Activated CD4-positive, alpha-beta memory T cell treated with anti-CD3 and anti-CD28 coated beads for 36 hours (primary cell): Measurements from ENCODE around the gene LRRC10B. TPM values are rescaled to one million over a fixed set of nuclear protein-coding genes. Genes with fewer than 3 reads are reported as not detected.

Experiments
- CTCF ChIA-PET: fragments of 350-600 bp; sonication (Branson Sonifier 250); formaldehyde crosslinking; loops from one replicate; lab custom pipeline; 2021; ENCODE audit warnings: antibody characterized with exemption, inconsistent platforms; lab: Charles Lee
- POLR2A ChIA-PET: fragments of 350-600 bp; sonication (Branson Sonifier 250); formaldehyde crosslinking; loops from one replicate; lab custom pipeline; 2021; ENCODE audit warnings: antibody characterized with exemption; lab: Charles Lee
- DNase-seq: peaks from one replicate; pipeline ENCODE4 v3.0.0-alpha.2; 2020
- H3K27ac Mint-ChIP-seq: one replicate; pipeline ENCODE4 v1.8.0; 2021; ENCODE audit warnings: mixed read lengths
- H3K27me3 Mint-ChIP-seq: one replicate; pipeline ENCODE4 v1.8.0; 2021; ENCODE audit warnings: mixed read lengths
- H3K36me3 Mint-ChIP-seq: one replicate; pipeline ENCODE4 v1.8.0; 2021; ENCODE audit warnings: mixed read lengths
- H3K4me1 Mint-ChIP-seq: one replicate; pipeline ENCODE4 v1.8.0; 2021; ENCODE audit warnings: low read depth, mixed read lengths
- H3K4me3 Mint-ChIP-seq: one replicate; pipeline ENCODE4 v1.8.0; 2021; ENCODE audit warnings: mild to moderate bottlenecking, mixed read lengths
- H3K9me3 Mint-ChIP-seq: one replicate; pipeline ENCODE4 v1.8.0; 2021; ENCODE audit warnings: mixed read lengths
- intact Hi-C: fragments of 100-400 bp; cut with micrococcal nuclease; formaldehyde crosslinking; loops from one replicate; pipeline ENCODE4 v1.15.1; 2023
- total RNA-seq, 2 experiments: library from RNA; stranded (reverse); gene quantifications; one replicate each; pipeline ENCODE4 v1.2.3, GENCODE V29; 2021

The LRRC10B gene
- total RNA-seq, 2 experiments from 2014 or later: not detected

- Mint-ChIP-seq H3K9me3 (no peaks in the 10 kb centered on the region), H3K4me1 (no peaks in the 10 kb centered on the region), H3K27ac (no peak overlapping the region), H3K4me3 (no peak overlapping the region), H3K36me3 (no peaks in the 10 kb centered on the region), H3K27me3 (peaks cover 13% of the 10 kb centered on the region)
- intact Hi-C loops: no loop called here
- DNase-seq: no peak
- ChIA-PET CTCF (no interaction called here), POLR2A (no interaction called here)
Observed at GRCh38 chr11:61535998-61536675, 27.6 kb downstream of the LRRC10B start.

- Mint-ChIP-seq H3K36me3 (no peaks in the 10 kb centered on the region), H3K4me3 (no peak overlapping the region), H3K9me3 (no peaks in the 10 kb centered on the region), H3K4me1 (no peaks in the 10 kb centered on the region), H3K27me3 (peaks cover 14% of the 10 kb centered on the region), H3K27ac (no peak overlapping the region)
- ChIA-PET POLR2A (no interaction called here), CTCF (no interaction called here)
- intact Hi-C loops: no loop called here
- no peak for DNase-seq
Observed at GRCh38 chr11:61536676-61537270, 28.2 kb downstream of the LRRC10B start.

GRCh38 chr11:61537326-61537725, 28.8 kb downstream of the LRRC10B start:
- no peak overlapping the region for H3K4me3 Mint-ChIP-seq
- H3K36me3 Mint-ChIP-seq: no peaks in the 10 kb centered on the region
- peaks cover 16% of the 10 kb centered on the region for H3K27me3 Mint-ChIP-seq
- no peak for DNase-seq
- no peaks in the 10 kb centered on the region for H3K9me3 Mint-ChIP-seq
- CTCF ChIA-PET: no interaction called here
- H3K27ac Mint-ChIP-seq: no peak overlapping the region
- POLR2A ChIA-PET: no interaction called here
- no peaks in the 10 kb centered on the region for H3K4me1 Mint-ChIP-seq
- intact Hi-C loops: no loop called here

- Mint-ChIP-seq H3K27ac (no peak overlapping the region), H3K4me3 (no peak overlapping the region), H3K36me3 (no peaks in the 10 kb centered on the region), H3K9me3 (no peaks in the 10 kb centered on the region), H3K4me1 (no peaks in the 10 kb centered on the region), H3K27me3 (peaks cover 14% of the 10 kb centered on the region)
- no peak for DNase-seq
- POLR2A ChIA-PET: no interaction called here
- intact Hi-C loops: no loop called here
- CTCF ChIA-PET: no interaction called here
Observed at GRCh38 chr11:61538636-61538961, 30.1 kb downstream of the LRRC10B start.

GRCh38 chr11:61539006-61539405, 30.5 kb downstream of the LRRC10B start:
- POLR2A ChIA-PET: no interaction called here
- H3K4me3 Mint-ChIP-seq: no peak overlapping the region
- H3K4me1 Mint-ChIP-seq: no peaks in the 10 kb centered on the region
- H3K36me3 Mint-ChIP-seq: no peaks in the 10 kb centered on the region
- intact Hi-C loops: no loop called here
- CTCF ChIA-PET: interaction anchor here (1.0 kb wide), 1 partner anchor 18 kb away, joined by 3 read pairs; no protein-coding TSS in a partner anchor
- H3K27me3 Mint-ChIP-seq: peaks cover 13% of the 10 kb centered on the region
- H3K9me3 Mint-ChIP-seq: no peaks in the 10 kb centered on the region
- no peak for DNase-seq
- no peak overlapping the region for H3K27ac Mint-ChIP-seq

GRCh38 chr11:61539831-61540357, 31.3 kb downstream of the LRRC10B start:
- H3K9me3 Mint-ChIP-seq: no peaks in the 10 kb centered on the region
- peaks cover 14% of the 10 kb centered on the region for H3K27me3 Mint-ChIP-seq
- no peaks in the 10 kb centered on the region for H3K36me3 Mint-ChIP-seq
- no peaks in the 10 kb centered on the region for H3K4me1 Mint-ChIP-seq
- H3K4me3 Mint-ChIP-seq: no peak overlapping the region
- H3K27ac Mint-ChIP-seq: no peak overlapping the region
- CTCF ChIA-PET: interaction anchor here (1.0 kb wide), 1 partner anchor 19 kb away, joined by 3 read pairs; no protein-coding TSS in a partner anchor
- no peak for DNase-seq
- intact Hi-C loops: no loop called here
- POLR2A ChIA-PET: interaction anchor here (0.6 kb wide), 1 partner anchor 94 kb away, joined by 4 read pairs; no protein-coding TSS in a partner anchor

- H3K4me3 Mint-ChIP-seq: no peak overlapping the region
- H3K9me3 Mint-ChIP-seq: no peaks in the 10 kb centered on the region
- H3K36me3 Mint-ChIP-seq: no peaks in the 10 kb centered on the region
- DNase-seq: no peak
- H3K27ac Mint-ChIP-seq: no peak overlapping the region
- intact Hi-C loops: no loop called here
- CTCF ChIA-PET: interaction anchor here (0.7 to 3.0 kb wide), 2 partner anchors 9 to 24 kb away, joined by 3 to 11 read pairs; no protein-coding TSS in a partner anchor
- peaks cover 16% of the 10 kb centered on the region for H3K27me3 Mint-ChIP-seq
- POLR2A ChIA-PET: no interaction called here
- peaks cover 1% of the 10 kb centered on the region for H3K4me1 Mint-ChIP-seq
Observed at GRCh38 chr11:61540528-61540927, 32.0 kb downstream of the LRRC10B start.

- H3K27me3 Mint-ChIP-seq: peaks cover 19% of the 10 kb centered on the region
- POLR2A ChIA-PET: no interaction called here
- H3K4me3 Mint-ChIP-seq: no peak overlapping the region
- H3K4me1 Mint-ChIP-seq: peaks cover 3% of the 10 kb centered on the region
- H3K9me3 Mint-ChIP-seq: no peaks in the 10 kb centered on the region
- DNase-seq: no peak
- intact Hi-C loops: no loop called here
- no peaks in the 10 kb centered on the region for H3K36me3 Mint-ChIP-seq
- CTCF ChIA-PET: interaction anchor here (3.0 kb wide), 1 partner anchor 10 kb away, joined by 11 read pairs; no protein-coding TSS in a partner anchor
- no peak overlapping the region for H3K27ac Mint-ChIP-seq
Observed at GRCh38 chr11:61541598-61541997, 33.0 kb downstream of the LRRC10B start.

GRCh38 chr11:61542024-61542461, 33.5 kb downstream of the LRRC10B start:
- Mint-ChIP-seq H3K27ac (no peak overlapping the region), H3K9me3 (no peaks in the 10 kb centered on the region), H3K36me3 (no peaks in the 10 kb centered on the region), H3K27me3 (peaks cover 20% of the 10 kb centered on the region), H3K4me1 (peaks cover 3% of the 10 kb centered on the region), H3K4me3 (no peak overlapping the region)
- DNase-seq: no peak
- ChIA-PET POLR2A (no interaction called here), CTCF (interaction anchor here (3.0 kb wide), 1 partner anchor 10 kb away, joined by 11 read pairs; no protein-coding TSS in a partner anchor)
- intact Hi-C loops: no loop called here

GRCh38 chr11:61542705-61543104, 34.2 kb downstream of the LRRC10B start:
- Mint-ChIP-seq H3K4me1 (peaks cover 3% of the 10 kb centered on the region), H3K4me3 (no peak overlapping the region), H3K9me3 (no peaks in the 10 kb centered on the region), H3K27ac (no peak overlapping the region), H3K27me3 (peaks cover 21% of the 10 kb centered on the region), H3K36me3 (no peaks in the 10 kb centered on the region)
- ChIA-PET CTCF (interaction anchor here (3.0 kb wide), 1 partner anchor 11 kb away, joined by 11 read pairs; no protein-coding TSS in a partner anchor), POLR2A (no interaction called here)
- intact Hi-C loops: no loop called here
- DNase-seq: no peak

- ChIA-PET POLR2A (no interaction called here), CTCF (interaction anchor here (2.6 kb wide), 1 partner anchor 11 kb away, joined by 14 read pairs; no protein-coding TSS in a partner anchor)
- no peaks in the 10 kb centered on the region for H3K36me3 Mint-ChIP-seq
- intact Hi-C loops: no loop called here
- H3K9me3 Mint-ChIP-seq: no peaks in the 10 kb centered on the region
- DNase-seq: no peak
- H3K27me3 Mint-ChIP-seq: peaks cover 20% of the 10 kb centered on the region
- H3K27ac Mint-ChIP-seq: no peak overlapping the region
- H3K4me3 Mint-ChIP-seq: no peak overlapping the region
- peaks cover 3% of the 10 kb centered on the region for H3K4me1 Mint-ChIP-seq
Observed at GRCh38 chr11:61543606-61544306, 35.2 kb downstream of the LRRC10B start.

GRCh38 chr11:61544466-61544865, 35.9 kb downstream of the LRRC10B start:
- H3K36me3 Mint-ChIP-seq: no peaks in the 10 kb centered on the region
- no peak overlapping the region for H3K27ac Mint-ChIP-seq
- H3K4me1 Mint-ChIP-seq: peaks cover 3% of the 10 kb centered on the region
- intact Hi-C loops: no loop called here
- H3K27me3 Mint-ChIP-seq: peaks cover 20% of the 10 kb centered on the region
- DNase-seq: no peak
- CTCF ChIA-PET: interaction anchor here (0.6 to 2.6 kb wide), 4 partner anchors 12 to 99 kb away, joined by 3 to 14 read pairs (median 7); no protein-coding TSS in a partner anchor
- no peak overlapping the region for H3K4me3 Mint-ChIP-seq
- POLR2A ChIA-PET: no interaction called here
- no peaks in the 10 kb centered on the region for H3K9me3 Mint-ChIP-seq
